K562 (cell line): ENCODE measurements around the gene HEPHL1. TPM values are rescaled to one million over a fixed set of nuclear protein-coding genes. Genes with fewer than 3 reads are reported as not detected.
"Not testable (repeated sequence)": the region's sequence is repeated elsewhere in the genome, so short reads cannot be mapped to it uniquely, and the experiment has no call there.

Experiments
- ATAC-seq: fragments of 200-7000 bp; cut with Tn5 transposase; 3 replicates; pipeline ENCODE4 v1.9.1; 2020; ENCODE audit warnings: moderate library complexity
- BruUV-seq: library from RNA; stranded (reverse); fragments of 400-500 nt; replicated peaks from 2 replicates; lab custom pipeline; 2021; lab: Mats Ljungman, UMichigan
- CTCF ChIA-PET: fragments of 300-600 bp; formaldehyde crosslinking; extraction: SDS; loops from one replicate; lab custom pipeline; 2021; ENCODE audit warnings: low intra/inter-chr PET ratio; lab: Yijun Ruan, JAX
- POLR2A ChIA-PET: fragments of 300-600, 350-650 bp; sonication (Branson Sonifier 250); formaldehyde crosslinking; extraction: SDS; loops from one replicate; lab custom pipeline; 2021; ENCODE audit warnings: antibody characterized with exemption, inconsistent platforms; lab: Yijun Ruan, JAX
- DNase-seq, 4 experiments: peaks; one replicate each; pipeline versions ENCODE4 v3.0.0 to v3.0.0-alpha.2; 2011 to 2018; ENCODE audit warnings: low spot score in 3 of 4, mixed read lengths in 3 of 4; ENCODE audit errors: extremely low read depth in 1 of 4
- FAIRE-seq: peaks from 2 replicates; lab custom pipeline; 2011; peaks lifted over from hg19 to GRCh38; lab: Jason Lieb, UNC
- H2AFZ ChIP-seq: 2 replicates; pipeline ENCODE4 v1.6.0; 2011; ENCODE audit warnings: low read depth, low read length, control low read depth, inconsistent platforms
- H3K27ac ChIP-seq: fragments of 200-600 bp; 3 replicates; pipeline ENCODE4 v1.8.0; 2011; ENCODE audit warnings: low read depth, mild to moderate bottlenecking, control low read depth, inconsistent platforms, low read length, moderate library complexity, mixed read lengths; ENCODE audit errors: extremely low read depth
- H3K27me3 ChIP-seq, 2 experiments: fragments of 300-600 bp in 1 of 2; 2 replicates in 1 of 2; 3 replicates in 1 of 2; pipeline versions ENCODE4 v1.6.0 to v1.8.0; 2011; ENCODE audit warnings: inconsistent platforms in 2 of 2, low read length in 2 of 2, mild to moderate bottlenecking in 1 of 2, mixed read lengths in 1 of 2, moderate library complexity in 1 of 2; ENCODE audit not compliant: control insufficient read depth in 2 of 2, insufficient read depth in 2 of 2
- H3K36me3 ChIP-seq: fragments of 300-600 bp; 3 replicates; pipeline ENCODE4 v1.8.0; 2011; ENCODE audit warnings: mild to moderate bottlenecking, low read length, inconsistent platforms; ENCODE audit not compliant: control insufficient read depth, insufficient read depth
- H3K4me1 ChIP-seq, 2 experiments: fragments of 200-600 bp in 1 of 2; replicated peaks in 1 of 2; 2 replicates in 1 of 2; 3 replicates in 1 of 2; pipeline versions ENCODE4 v1.5.1 to v1.8.0; 2011; ENCODE audit warnings: inconsistent platforms in 2 of 2, low read length in 2 of 2, mild to moderate bottlenecking in 1 of 2, mixed read lengths in 1 of 2, moderate library complexity in 1 of 2; ENCODE audit not compliant: control insufficient read depth in 2 of 2, insufficient read depth in 2 of 2
- H3K4me2 ChIP-seq: 2 replicates; pipeline ENCODE4 v1.6.1; 2011; ENCODE audit warnings: low read length, control low read depth, inconsistent platforms, mixed read lengths; ENCODE audit not compliant: insufficient read depth
- H3K4me3 ChIP-seq: fragments of 200-600 bp; sonication (generic), shearing (Covaris generic); 2 replicates; pipeline ENCODE4 v1.5.1; 2016; ENCODE audit warnings: control low read depth, inconsistent platforms
- H3K79me2 ChIP-seq: fragments of 200-600 bp; 3 replicates; pipeline ENCODE4 v1.8.0; 2011; ENCODE audit warnings: low read length, inconsistent platforms; ENCODE audit not compliant: control insufficient read depth, insufficient read depth
- H3K9ac ChIP-seq, 2 experiments: 2 replicates each; pipeline versions ENCODE4 v1.6.0 to v1.6.1; 2011; ENCODE audit warnings: low read depth in 2 of 2, low read length in 2 of 2, control low read depth in 1 of 2, inconsistent platforms in 1 of 2, mild to moderate bottlenecking in 1 of 2, mixed read lengths in 1 of 2; ENCODE audit not compliant: insufficient read depth in 1 of 2
- H3K9me1 ChIP-seq: one replicate; pipeline ENCODE4 v1.6.0; 2011; ENCODE audit warnings: inconsistent platforms, mild to moderate bottlenecking, low read length, moderate library complexity; ENCODE audit not compliant: control insufficient read depth, insufficient read depth
- H3K9me3 ChIP-seq: replicated peaks from 2 replicates; pipeline ENCODE4 v1.5.1; 2011; ENCODE audit warnings: low read depth, low read length, inconsistent platforms; ENCODE audit not compliant: control insufficient read depth, insufficient read depth
- H4K20me1 ChIP-seq: replicated peaks from 2 replicates; pipeline ENCODE4 v1.6.1; 2011; ENCODE audit warnings: low read length, inconsistent platforms, mixed read lengths; ENCODE audit not compliant: control insufficient read depth, insufficient read depth
- ATF3 ChIP-seq, 2 experiments: fragments of 450-650 bp in 1 of 2; sonication (generic) in 1 of 2; formaldehyde crosslinking in 1 of 2; IDR thresholded peaks in 1 of 2; conservative IDR thresholded peaks in 1 of 2; 2 replicates each; pipeline versions ENCODE4 v1.6.1 to v1.8.1; 2016 to 2023; ENCODE audit warnings: mild to moderate bottlenecking in 2 of 2, moderate library complexity in 2 of 2, inconsistent platforms in 1 of 2, missing genetic modification reagents in 1 of 2
- LCOR ChIP-seq: sonication (generic); formaldehyde crosslinking; IDR thresholded peaks from 2 replicates; pipeline ENCODE4 v1.8.0; 2022; ENCODE audit warnings: mild to moderate bottlenecking, missing genetic modification reagents
- MAFF ChIP-seq: IDR thresholded peaks from 2 replicates; pipeline ENCODE4 v1.6.1; 2012; ENCODE audit warnings: low read length, improper control_type of control experiment
- MAZ ChIP-seq, 2 experiments: fragments of 450-650 bp in 1 of 2; sonication (generic) in 1 of 2; formaldehyde crosslinking; IDR thresholded peaks in 1 of 2; conservative IDR thresholded peaks in 1 of 2; 2 replicates each; pipeline versions ENCODE4 v1.4.0 to v1.5.0; 2020; ENCODE audit warnings: mild to moderate bottlenecking in 1 of 2, missing genetic modification reagents in 1 of 2
- NR4A1 ChIP-seq, 2 experiments: fragments of 250-450 bp in 1 of 2; fragments of 450-650 bp in 1 of 2; sonication (Bioruptor Pico) in 1 of 2; IDR thresholded peaks; 2 replicates each; pipeline versions ENCODE4 v1.4.0 to v1.6.1; 2016 to 2020; ENCODE audit warnings: mild to moderate bottlenecking in 2 of 2, missing compliant biosample characterization in 1 of 2, missing genetic modification characterization in 1 of 2, moderate library complexity in 1 of 2
- ZNF274 ChIP-seq: IDR thresholded peaks from 2 replicates; pipeline ENCODE4 v1.6.1; 2011; ENCODE audit warnings: low read depth, mild to moderate bottlenecking, low read length, moderate library complexity, borderline replicate concordance
- ZNF561 ChIP-seq: fragments of 450-650 bp; formaldehyde crosslinking; conservative IDR thresholded peaks from 2 replicates; pipeline ENCODE4 v1.4.0; 2020; ENCODE audit warnings: mild to moderate bottlenecking, moderate library complexity
- WGBS: fragments of 100-300 bp; shearing (Covaris generic); methylation state at CpG from one replicate; pipeline ENCODE4 v1.1.6; 2016; ENCODE audit warnings: low coverage, mixed read lengths; ENCODE audit not compliant: insufficient coverage; ENCODE audit errors: missing lambda C conversion rate; 5-methylcytosine and 5-hydroxymethylcytosine counted together
- in situ Hi-C: fragments of 300-500 bp; cut with MboI; formaldehyde crosslinking; loops from 4 replicates; pipeline ENCODE4 v1.15.0; 2018; ENCODE audit warnings: inconsistent platforms, mixed read lengths
- intact Hi-C: fragments of 100-400 bp; cut with micrococcal nuclease; formaldehyde crosslinking; loops from 2 replicates; pipeline ENCODE4 v1.14.2; 2022
- polyA plus RNA-seq, 8 experiments: library from polyadenylated mRNA; depleted of rRNA in 4 of 8; stranded (reverse) in 5 of 8; unstranded in 3 of 8; fragments of >200 nt; fragmentation: Nextera tagmentation in 2 of 8; fragmentation: Illumina TruSeq in 1 of 8; extraction: Ambion mirVana in 2 of 8; extraction: Trizol in 1 of 8; gene quantifications; 2 replicates each; pipeline versions ENCODE4 v1.2.1 to v1.2.3, GENCODE V29; 2011 to 2014; ENCODE audit warnings: inconsistent platforms in 1 of 8, missing spikeins in 1 of 8
- total RNA-seq, 7 experiments: library from RNA; depleted of rRNA in 6 of 7; stranded (reverse); fragments of >200 nt in 6 of 7; fragmentation: Illumina TruSeq in 2 of 7; extraction: Trizol in 2 of 7; gene quantifications; 2 replicates each; pipeline versions ENCODE4 v1.2.1 to v1.2.3, GENCODE V29; 2011 to 2021; ENCODE audit warnings: low replicate concordance in 1 of 7
- TF ChIP-seq, protein P1 (sequence below): fragments of 450-650 bp; IDR thresholded peaks from 2 replicates; pipeline ENCODE4 v1.6.1; 2016; ENCODE audit warnings: antibody characterized with exemption
- TF ChIP-seq, protein P2 (sequence below), 2 experiments: fragments of 450-650 bp; IDR thresholded peaks; 2 replicates each; pipeline ENCODE4 v1.6.1; 2018; ENCODE audit warnings: mild to moderate bottlenecking in 2 of 2, low read depth in 1 of 2; ENCODE audit not compliant: partially characterized antibody in 2 of 2

Gene HEPHL1
- total and polyA plus RNA-seq, 9 of the 15 experiments (the other 6 are each of a cell fraction or from before 2014, with no cell fraction given) = 0.01 TPM; not detected in 8

GRCh38 chr11:93974759-93975158, 46.4 kb upstream of the HEPHL1 start (continued):
- TF ChIP-seq MAFF (no peak), ZNF274 (no peak), ZNF561 (CRISPR knock-in tag) (no peak), NR4A1 (CRISPR knock-in tag; IDR thresholded peaks at IDR 0.05) (no peak), NR4A1 (tag; IDR thresholded peaks at IDR 0.05) (no peak), LCOR (CRISPR knock-in tag) (no peak), MAZ (CRISPR knock-in tag; conservative IDR thresholded peaks at IDR 0.05 in 1 of 2, IDR thresholded peaks at IDR 0.05 in 1 of 2) (no peak)
- TF ChIP-seq, protein P1, sequence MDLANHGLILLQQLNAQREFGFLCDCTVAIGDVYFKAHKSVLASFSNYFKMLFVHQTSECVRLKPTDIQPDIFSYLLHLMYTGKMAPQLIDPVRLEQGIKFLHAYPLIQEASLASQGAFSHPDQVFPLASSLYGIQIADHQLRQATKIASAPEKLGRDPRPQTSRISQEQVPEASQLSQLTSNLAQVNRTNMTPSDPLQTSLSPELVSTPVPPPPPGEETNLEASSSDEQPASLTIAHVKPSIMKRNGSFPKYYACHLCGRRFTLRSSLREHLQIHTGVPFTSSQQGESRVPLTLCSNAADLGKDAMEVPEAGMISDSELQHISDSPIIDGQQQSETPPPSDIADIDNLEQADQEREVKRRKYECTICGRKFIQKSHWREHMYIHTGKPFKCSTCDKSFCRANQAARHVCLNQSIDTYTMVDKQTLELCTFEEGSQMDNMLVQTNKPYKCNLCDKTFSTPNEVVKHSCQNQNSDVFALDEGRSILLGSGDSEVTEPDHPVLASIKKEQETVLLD = no peak
- TF ChIP-seq, all 486 proteins: peak for 20

DNA sequence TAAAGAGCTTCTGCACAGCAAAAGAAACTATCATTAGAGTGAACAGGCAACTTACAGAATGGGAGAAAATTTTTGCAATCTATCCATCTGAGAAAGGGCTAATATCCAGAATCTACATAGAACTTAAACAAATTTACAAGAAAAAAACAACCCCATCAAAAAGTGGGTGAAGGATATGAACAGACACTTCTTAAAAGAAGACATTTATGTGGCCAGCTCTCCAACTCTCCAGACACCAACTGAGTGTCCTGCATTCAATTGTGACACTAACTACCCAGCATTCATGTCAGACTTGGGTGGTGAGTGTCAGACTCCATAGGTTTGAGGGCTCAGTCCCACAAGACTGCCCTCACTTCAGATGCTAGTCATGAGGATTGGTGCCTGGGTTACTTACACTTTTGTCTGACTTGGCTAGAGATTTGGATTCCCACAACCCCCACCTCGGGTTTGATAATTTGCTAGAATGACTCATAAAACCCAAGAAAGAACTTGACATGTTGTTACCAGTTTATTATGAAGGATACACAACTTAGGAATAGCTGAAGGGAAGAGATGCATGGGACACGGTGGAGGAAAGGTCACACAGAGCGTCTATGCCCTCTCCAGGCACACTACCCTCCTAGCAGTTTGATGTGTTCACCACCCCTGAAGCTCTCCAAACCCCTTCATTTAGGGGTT, 44.4 kb upstream of the HEPHL1 start:
- H3K27me3 ChIP-seq; in situ Hi-C loops; H2AFZ ChIP-seq; FAIRE-seq; H3K4me3 ChIP-seq; H3K27ac ChIP-seq; H3K9ac ChIP-seq; BruUV-seq; H4K20me1 ChIP-seq; H3K36me3 ChIP-seq; H3K79me2 ChIP-seq; CTCF ChIA-PET; DNase-seq; intact Hi-C loops; ATAC-seq; TF ChIP-seq ATF3 (CRISPR knock-in tag; conservative IDR thresholded peaks at IDR 0.05): not testable (repeated sequence)
- POLR2A ChIA-PET = interaction anchor here (0.6 to 1.4 kb wide), 2 partner anchors 9 to 464 kb away, joined by 3 to 4 read pairs; no protein-coding TSS in a partner anchor
- WGBS = 27% methylated on average over 3 of the region's 3 CpGs
- H3K9me3 ChIP-seq = peaks cover 18% of the 10 kb centered on the region
- TF ChIP-seq, protein P2, sequence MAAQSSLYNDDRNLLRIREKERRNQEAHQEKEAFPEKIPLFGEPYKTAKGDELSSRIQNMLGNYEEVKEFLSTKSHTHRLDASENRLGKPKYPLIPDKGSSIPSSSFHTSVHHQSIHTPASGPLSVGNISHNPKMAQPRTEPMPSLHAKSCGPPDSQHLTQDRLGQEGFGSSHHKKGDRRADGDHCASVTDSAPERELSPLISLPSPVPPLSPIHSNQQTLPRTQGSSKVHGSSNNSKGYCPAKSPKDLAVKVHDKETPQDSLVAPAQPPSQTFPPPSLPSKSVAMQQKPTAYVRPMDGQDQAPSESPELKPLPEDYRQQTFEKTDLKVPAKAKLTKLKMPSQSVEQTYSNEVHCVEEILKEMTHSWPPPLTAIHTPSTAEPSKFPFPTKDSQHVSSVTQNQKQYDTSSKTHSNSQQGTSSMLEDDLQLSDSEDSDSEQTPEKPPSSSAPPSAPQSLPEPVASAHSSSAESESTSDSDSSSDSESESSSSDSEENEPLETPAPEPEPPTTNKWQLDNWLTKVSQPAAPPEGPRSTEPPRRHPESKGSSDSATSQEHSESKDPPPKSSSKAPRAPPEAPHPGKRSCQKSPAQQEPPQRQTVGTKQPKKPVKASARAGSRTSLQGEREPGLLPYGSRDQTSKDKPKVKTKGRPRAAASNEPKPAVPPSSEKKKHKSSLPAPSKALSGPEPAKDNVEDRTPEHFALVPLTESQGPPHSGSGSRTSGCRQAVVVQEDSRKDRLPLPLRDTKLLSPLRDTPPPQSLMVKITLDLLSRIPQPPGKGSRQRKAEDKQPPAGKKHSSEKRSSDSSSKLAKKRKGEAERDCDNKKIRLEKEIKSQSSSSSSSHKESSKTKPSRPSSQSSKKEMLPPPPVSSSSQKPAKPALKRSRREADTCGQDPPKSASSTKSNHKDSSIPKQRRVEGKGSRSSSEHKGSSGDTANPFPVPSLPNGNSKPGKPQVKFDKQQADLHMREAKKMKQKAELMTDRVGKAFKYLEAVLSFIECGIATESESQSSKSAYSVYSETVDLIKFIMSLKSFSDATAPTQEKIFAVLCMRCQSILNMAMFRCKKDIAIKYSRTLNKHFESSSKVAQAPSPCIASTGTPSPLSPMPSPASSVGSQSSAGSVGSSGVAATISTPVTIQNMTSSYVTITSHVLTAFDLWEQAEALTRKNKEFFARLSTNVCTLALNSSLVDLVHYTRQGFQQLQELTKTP (IDR thresholded peaks at IDR 0.05; ENCODE audit: low read depth in 1 of 2, partially characterized antibody in 2 of 2) = peak in 1 of 2 experiments; percentile 91
- TF ChIP-seq ATF3 (IDR thresholded peaks at IDR 0.05) = peak; percentile 23
- TF ChIP-seq, all 486 proteins: peak for 2; not testable (repeated sequence) for 484
- not testable (repeated sequence) for H3K9me1 ChIP-seq, H3K4me2 ChIP-seq
- peaks cover 2 to 23% of the 10 kb centered on the region in 2 experiments; a peak in 3 of 5 replicates for H3K4me1 ChIP-seq
